MM.1S (cell line): ENCODE data around the gene PRKCB.

ENCODE experiments used
- DNase-seq: peaks from one replicate; pipeline ENCODE4 v3.0.0-alpha.2; 2015
- H2AFZ ChIP-seq: fragments of 300-600 bp; sonication (generic); 2 replicates; pipeline ENCODE4 v1.6.0; 2016; ENCODE audit warnings: antibody characterized with exemption, low read length
- H3F3A ChIP-seq: fragments of 300-600 bp; sonication (generic); 2 replicates; pipeline ENCODE4 v1.6.1; 2016; ENCODE audit warnings: mild to moderate bottlenecking, antibody characterized with exemption, low read length, moderate library complexity, mixed read lengths; ENCODE audit not compliant: insufficient read depth
- H3K27ac ChIP-seq: fragments of 300-600 bp; sonication (generic); 2 replicates; pipeline ENCODE4 v1.5.1; 2016; ENCODE audit warnings: mild to moderate bottlenecking, low read length
- H3K27me3 ChIP-seq: fragments of 300-600 bp; sonication (generic); replicated peaks from 2 replicates; pipeline ENCODE4 v1.6.0; 2016; ENCODE audit warnings: low read length; ENCODE audit not compliant: insufficient read depth
- H3K36me3 ChIP-seq: fragments of 300-600 bp; sonication (generic); replicated peaks from 2 replicates; pipeline ENCODE4 v1.6.1; 2016; ENCODE audit warnings: mild to moderate bottlenecking, low read length, mixed read lengths; ENCODE audit not compliant: insufficient read depth
- H3K4me1 ChIP-seq: fragments of 300-600 bp; sonication (generic); 2 replicates; pipeline ENCODE4 v1.6.1; 2016; ENCODE audit warnings: low read length, mixed read lengths
- H3K4me2 ChIP-seq: fragments of 300-600 bp; sonication (generic); 2 replicates; pipeline ENCODE4 v1.6.0; 2016; ENCODE audit warnings: low read depth, low read length
- H3K4me3 ChIP-seq: fragments of 300-600 bp; sonication (generic); 2 replicates; pipeline ENCODE4 v1.5.1; 2016; ENCODE audit warnings: low read length, mixed read lengths
- H3K79me2 ChIP-seq: fragments of 300-600 bp; sonication (generic); 2 replicates; pipeline ENCODE4 v1.6.1; 2016; ENCODE audit warnings: mixed run types, low read length, mixed read lengths
- H3K9ac ChIP-seq: fragments of 300-600 bp; sonication (generic); 2 replicates; pipeline ENCODE4 v1.6.1; 2016; ENCODE audit warnings: low read length, mixed read lengths
- H3K9me2 ChIP-seq: fragments of 300-600 bp; sonication (generic); replicated peaks from 2 replicates; pipeline ENCODE4 v1.6.1; 2016; ENCODE audit warnings: mild to moderate bottlenecking, low read length, mixed read lengths; ENCODE audit not compliant: insufficient read depth
- H3K9me3 ChIP-seq: fragments of 300-600 bp; sonication (generic); replicated peaks from 2 replicates; pipeline ENCODE4 v1.6.1; 2016; ENCODE audit warnings: mild to moderate bottlenecking, low read length, mixed read lengths; ENCODE audit not compliant: insufficient read depth
- H4K20me1 ChIP-seq: fragments of 300-600 bp; sonication (generic); 2 replicates; pipeline ENCODE4 v1.6.1; 2016; ENCODE audit warnings: mild to moderate bottlenecking, low read length, moderate library complexity, mixed read lengths; ENCODE audit not compliant: insufficient read depth
- EZH2 ChIP-seq: fragments of 300-600 bp; sonication (generic); optimal IDR thresholded peaks from 2 replicates; pipeline ENCODE3; 2017; ENCODE audit warnings: low read depth, mild to moderate bottlenecking, antibody characterized with exemption, low read length, mixed read lengths
- EZH2phosphoT487 ChIP-seq: fragments of 300-600 bp; sonication (generic); IDR thresholded peaks from 2 replicates; pipeline ENCODE4 v1.6.1; 2018; ENCODE audit warnings: antibody characterized with exemption, low read length
- TF ChIP-seq, protein P1 (sequence below): fragments of 300-600 bp; sonication (generic); IDR thresholded peaks from 2 replicates; pipeline ENCODE4 v1.5.1; 2016; ENCODE audit warnings: antibody characterized with exemption, low read length, mixed read lengths

PRKCB gene

GRCh38 chr16:24054741-24055491, 219.1 kb downstream of the PRKCB start:
- no peak overlapping the region for H3K9ac ChIP-seq
- H3K4me1 ChIP-seq, result no peaks in the 10 kb centered on the region
- TF ChIP-seq EZH2phosphoT487, result no peak
- TF ChIP-seq, protein P1, sequence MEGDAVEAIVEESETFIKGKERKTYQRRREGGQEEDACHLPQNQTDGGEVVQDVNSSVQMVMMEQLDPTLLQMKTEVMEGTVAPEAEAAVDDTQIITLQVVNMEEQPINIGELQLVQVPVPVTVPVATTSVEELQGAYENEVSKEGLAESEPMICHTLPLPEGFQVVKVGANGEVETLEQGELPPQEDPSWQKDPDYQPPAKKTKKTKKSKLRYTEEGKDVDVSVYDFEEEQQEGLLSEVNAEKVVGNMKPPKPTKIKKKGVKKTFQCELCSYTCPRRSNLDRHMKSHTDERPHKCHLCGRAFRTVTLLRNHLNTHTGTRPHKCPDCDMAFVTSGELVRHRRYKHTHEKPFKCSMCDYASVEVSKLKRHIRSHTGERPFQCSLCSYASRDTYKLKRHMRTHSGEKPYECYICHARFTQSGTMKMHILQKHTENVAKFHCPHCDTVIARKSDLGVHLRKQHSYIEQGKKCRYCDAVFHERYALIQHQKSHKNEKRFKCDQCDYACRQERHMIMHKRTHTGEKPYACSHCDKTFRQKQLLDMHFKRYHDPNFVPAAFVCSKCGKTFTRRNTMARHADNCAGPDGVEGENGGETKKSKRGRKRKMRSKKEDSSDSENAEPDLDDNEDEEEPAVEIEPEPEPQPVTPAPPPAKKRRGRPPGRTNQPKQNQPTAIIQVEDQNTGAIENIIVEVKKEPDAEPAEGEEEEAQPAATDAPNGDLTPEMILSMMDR, result no peak
- TF ChIP-seq EZH2, result no peak
- DNase-seq, result no peak
- H3K9me3 ChIP-seq, result no peaks in the 10 kb centered on the region
- no peaks in the 10 kb centered on the region for H3K27me3 ChIP-seq
- no peak overlapping the region for H3K27ac ChIP-seq
- H4K20me1 ChIP-seq, result no peaks in the 10 kb centered on the region
- no peaks in the 10 kb centered on the region for H3K9me2 ChIP-seq
- H2AFZ ChIP-seq, result no peak overlapping the region
- no peak overlapping the region for H3K4me3 ChIP-seq
- H3K36me3 ChIP-seq, result no peaks in the 10 kb centered on the region
- no peaks in the 10 kb centered on the region for H3F3A ChIP-seq
- H3K79me2 ChIP-seq, result no peaks in the 10 kb centered on the region
- H3K4me2 ChIP-seq, result no peak overlapping the region

DNA sequence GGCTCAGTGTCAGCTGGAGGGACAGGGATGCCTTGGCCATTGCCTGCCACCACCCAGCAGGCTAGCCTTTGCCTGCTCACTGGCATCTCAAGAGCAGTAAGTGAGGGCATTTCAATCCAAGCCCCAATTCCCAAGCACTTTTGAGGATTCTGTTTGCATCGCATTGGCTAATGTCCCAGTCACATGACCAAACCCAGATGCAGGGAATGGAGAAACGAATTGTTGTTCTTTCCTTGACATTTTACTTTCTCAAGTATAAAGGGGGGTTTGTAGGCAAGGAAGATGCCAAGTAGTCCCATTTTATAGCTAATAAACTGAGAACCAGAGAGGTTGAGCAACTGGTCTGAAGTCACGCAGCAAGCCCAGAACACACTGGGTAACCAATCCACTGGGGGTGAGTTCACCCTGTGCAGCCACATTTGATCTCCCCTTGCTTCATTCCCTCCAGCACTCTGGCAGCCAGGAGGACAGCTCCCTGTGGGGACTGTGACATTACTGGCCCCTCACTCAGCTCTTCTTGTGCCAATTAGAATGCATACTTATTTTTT, 226.6 kb downstream of the PRKCB start:
- Histone ChIP-seq H3K9me3 (no peaks in the 10 kb centered on the region), H4K20me1 (no peaks in the 10 kb centered on the region), H3K9me2 (no peaks in the 10 kb centered on the region), H2AFZ (no peak overlapping the region), H3K4me2 (no peak overlapping the region), H3K36me3 (no peaks in the 10 kb centered on the region), H3K27ac (no peak overlapping the region), H3F3A (no peaks in the 10 kb centered on the region), H3K27me3 (no peaks in the 10 kb centered on the region), H3K4me1 (no peaks in the 10 kb centered on the region), H3K4me3 (no peak overlapping the region), H3K9ac (no peak overlapping the region), H3K79me2 (no peaks in the 10 kb centered on the region)
- TF ChIP-seq, protein P1, result no peak
- DNase-seq, result no peak

DNA sequence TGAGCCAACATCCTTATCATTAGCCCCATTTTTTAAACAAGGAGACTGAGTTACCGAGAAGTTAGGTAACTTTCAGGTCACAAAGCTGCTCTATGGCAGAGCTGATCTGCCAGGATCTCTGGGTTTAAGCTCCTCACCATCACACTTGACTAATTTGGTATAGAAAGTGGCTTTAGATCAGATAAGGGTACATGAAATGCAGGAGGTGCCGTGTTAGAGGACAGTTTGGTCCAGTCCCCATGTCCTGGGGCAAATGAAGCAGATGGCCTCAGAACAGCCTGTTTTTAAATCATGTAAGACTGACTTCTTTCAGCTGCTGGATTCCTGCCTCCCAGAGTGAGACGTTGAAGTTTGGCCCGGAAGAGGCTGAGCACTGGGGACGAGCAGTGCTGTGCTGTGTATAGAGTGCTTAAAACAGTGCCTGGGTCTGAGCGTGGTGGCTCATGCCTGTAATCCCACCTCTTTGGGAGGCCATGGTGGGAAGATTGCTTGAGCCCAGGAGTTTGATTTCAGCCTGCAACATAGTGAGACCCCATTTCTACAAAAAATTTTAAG, 233.3 kb downstream of the PRKCB start:
- no peak overlapping the region for H3K4me2 ChIP-seq
- H3K4me1 ChIP-seq, result no peaks in the 10 kb centered on the region
- no peak for TF ChIP-seq EZH2phosphoT487
- TF ChIP-seq, protein P1, result no peak
- TF ChIP-seq EZH2, result no peak
- H3F3A ChIP-seq, result no peaks in the 10 kb centered on the region
- no peak overlapping the region for H3K9ac ChIP-seq
- H4K20me1 ChIP-seq, result no peaks in the 10 kb centered on the region
- no peaks in the 10 kb centered on the region for H3K27me3 ChIP-seq
- H3K9me3 ChIP-seq, result no peaks in the 10 kb centered on the region
- DNase-seq, result no peak
- H3K79me2 ChIP-seq, result no peaks in the 10 kb centered on the region
- no peaks in the 10 kb centered on the region for H3K9me2 ChIP-seq
- H3K4me3 ChIP-seq, result no peak overlapping the region
- H3K36me3 ChIP-seq, result no peaks in the 10 kb centered on the region
- H3K27ac ChIP-seq, result no peak overlapping the region
- no peak overlapping the region for H2AFZ ChIP-seq
